GM12874 (cell line): Measurements from ENCODE around the gene GPR17.

Source experiments
- CTCF ChIP-seq: IDR thresholded peaks from 2 replicates; pipeline ENCODE4 v1.5.1; 2011; ENCODE audit warnings: low read depth, mild to moderate bottlenecking, control low read depth, low read length, moderate library complexity; ENCODE audit not compliant: insufficient read depth

GPR17 gene

GRCh38 chr2:127604986-127605385 lies 41.0 kb upstream of the GPR17 start:
- TF ChIP-seq CTCF, result no peak

- no peak for TF ChIP-seq CTCF
Measured at GRCh38 chr2:127605691-127606263, 40.2 kb upstream of the GPR17 start.

- no peak for TF ChIP-seq CTCF
Measured at GRCh38 chr2:127606625-127607398, 39.1 kb upstream of the GPR17 start.

- no peak for TF ChIP-seq CTCF
Measured at GRCh38 chr2:127607399-127607908, 38.5 kb upstream of the GPR17 start.

- TF ChIP-seq CTCF, result no peak
Measured at GRCh38 chr2:127608061-127609030, 37.6 kb upstream of the GPR17 start.

GRCh38 chr2:127609031-127609751 lies 36.8 kb upstream of the GPR17 start:
- TF ChIP-seq CTCF, result no peak

- no peak for TF ChIP-seq CTCF
Measured at GRCh38 chr2:127609818-127610217, 36.1 kb upstream of the GPR17 start.
